Measurements from ENCODE around the gene C19orf12.
"Not testable (repeated sequence)": the region's sequence is repeated elsewhere in the genome, so short reads cannot be mapped to it uniquely, and the experiment has no call there.

C19orf12 gene

DNA sequence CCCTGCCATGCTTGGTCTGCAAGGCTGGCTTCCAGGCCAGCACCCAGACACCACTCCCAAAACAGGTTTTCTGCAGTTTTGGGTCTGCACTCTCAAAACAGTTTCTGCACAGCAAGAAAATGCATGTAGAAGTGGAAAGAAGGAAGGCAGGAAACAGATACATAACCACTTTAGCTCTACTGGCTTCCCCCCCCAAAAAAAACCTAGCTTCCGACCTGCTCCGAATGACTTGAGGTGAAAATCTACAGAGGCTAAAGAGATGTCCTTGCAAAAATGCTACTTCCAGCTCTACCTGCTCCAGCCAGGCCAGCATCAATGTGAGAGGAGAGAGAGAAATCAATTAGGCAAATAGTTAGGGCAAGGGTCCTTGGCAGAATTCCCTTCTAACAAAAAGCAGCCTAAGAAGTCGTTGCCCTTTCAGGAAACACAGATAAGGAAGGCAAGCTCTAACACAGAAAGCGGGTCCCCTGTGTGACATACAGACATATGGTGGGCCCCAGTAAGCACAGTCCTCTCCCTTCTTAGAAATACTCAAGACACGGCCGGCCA lies 3.4 kb downstream of the C19orf12 start:
- ChIA-PET CTCF (interaction anchor here (8.8 to 15.7 kb wide), 2 partner anchors 18 to 99 kb away, joined by 87 to 647 read pairs; partner anchors contain the start of gene POP4), POLR2A (no interaction called here)
- no peak for DNase-seq (ENCODE audit: low read depth, low spot score)
- H3K4me3 ChIP-seq (ENCODE audit: low read depth, low read length): no peak overlapping the region
- TF ChIP-seq, protein P1, sequence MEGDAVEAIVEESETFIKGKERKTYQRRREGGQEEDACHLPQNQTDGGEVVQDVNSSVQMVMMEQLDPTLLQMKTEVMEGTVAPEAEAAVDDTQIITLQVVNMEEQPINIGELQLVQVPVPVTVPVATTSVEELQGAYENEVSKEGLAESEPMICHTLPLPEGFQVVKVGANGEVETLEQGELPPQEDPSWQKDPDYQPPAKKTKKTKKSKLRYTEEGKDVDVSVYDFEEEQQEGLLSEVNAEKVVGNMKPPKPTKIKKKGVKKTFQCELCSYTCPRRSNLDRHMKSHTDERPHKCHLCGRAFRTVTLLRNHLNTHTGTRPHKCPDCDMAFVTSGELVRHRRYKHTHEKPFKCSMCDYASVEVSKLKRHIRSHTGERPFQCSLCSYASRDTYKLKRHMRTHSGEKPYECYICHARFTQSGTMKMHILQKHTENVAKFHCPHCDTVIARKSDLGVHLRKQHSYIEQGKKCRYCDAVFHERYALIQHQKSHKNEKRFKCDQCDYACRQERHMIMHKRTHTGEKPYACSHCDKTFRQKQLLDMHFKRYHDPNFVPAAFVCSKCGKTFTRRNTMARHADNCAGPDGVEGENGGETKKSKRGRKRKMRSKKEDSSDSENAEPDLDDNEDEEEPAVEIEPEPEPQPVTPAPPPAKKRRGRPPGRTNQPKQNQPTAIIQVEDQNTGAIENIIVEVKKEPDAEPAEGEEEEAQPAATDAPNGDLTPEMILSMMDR (IDR thresholded peaks at IDR 0.05; ENCODE audit: insufficient read depth, low read length, missing control alignments): no peak

GRCh38 chr19:29709440-29709798 lies 5.6 kb downstream of the C19orf12 start:
- CTCF ChIA-PET: interaction anchor here (2.0 to 15.7 kb wide), 2 partner anchors 16 to 97 kb away, joined by 10 to 647 read pairs; partner anchors contain the start of gene POP4

DNA sequence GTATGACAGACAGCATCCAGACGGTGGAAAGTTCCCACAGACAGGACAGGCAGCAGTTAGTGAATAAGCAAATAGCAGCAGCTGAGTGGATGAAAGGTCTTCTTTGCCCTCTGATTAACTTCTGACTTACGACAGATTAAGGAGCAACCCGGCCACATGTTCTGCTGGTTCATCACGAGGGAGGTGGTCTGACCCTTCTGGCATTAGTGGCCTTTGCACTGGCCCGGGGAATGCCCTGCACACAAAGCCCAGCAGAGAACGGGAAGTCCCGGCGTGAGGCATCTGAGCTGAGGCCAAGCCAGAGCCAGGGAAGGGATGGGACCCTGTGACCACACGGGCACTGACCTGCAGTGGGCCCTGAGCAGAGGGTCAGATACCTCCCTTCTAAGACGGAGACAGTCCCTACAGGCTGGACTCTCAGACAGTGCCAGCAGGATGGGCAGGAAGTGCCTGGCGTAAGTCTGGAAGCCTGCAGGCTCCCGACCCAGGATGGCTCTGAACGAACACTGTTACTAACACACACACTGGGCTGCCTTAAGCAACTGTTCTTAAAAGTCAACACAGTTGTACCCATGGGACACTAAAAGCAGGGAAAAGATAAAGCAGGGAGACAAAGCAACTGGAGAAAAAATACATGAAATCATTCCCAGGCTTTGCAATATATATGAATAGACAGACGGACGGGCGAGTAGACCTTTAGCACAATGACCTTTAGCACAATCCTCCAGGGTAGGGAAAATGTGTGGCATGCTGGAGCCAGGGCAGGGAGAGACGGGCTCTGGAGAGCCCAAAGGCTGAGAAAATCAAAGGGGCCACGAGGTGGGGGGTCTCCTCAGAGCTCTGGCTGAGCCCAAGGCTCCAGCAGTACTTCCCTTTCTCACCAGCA lies 6.3 kb downstream of the C19orf12 start:
- TF ChIP-seq, protein P1 (IDR thresholded peaks at IDR 0.05; ENCODE audit: insufficient read depth, low read length, missing control alignments): no peak
- ChIA-PET CTCF (interaction anchor here (2.0 to 15.7 kb wide), 3 partner anchors 7 to 96 kb away, joined by 10 to 647 read pairs (median 29); partner anchors contain the start of genes C19orf12 and POP4), POLR2A (no interaction called here)
- no peak overlapping the region for H3K4me3 ChIP-seq (ENCODE audit: low read depth, low read length)
- no peak for DNase-seq (ENCODE audit: low read depth, low spot score)

More at GRCh38 chr19:29709440-29709798, 5.6 kb downstream of the C19orf12 start:
- POLR2A ChIA-PET; DNase-seq (ENCODE audit: low read depth, low spot score); H3K4me3 ChIP-seq (ENCODE audit: low read depth, low read length): not testable (repeated sequence)

GRCh38 chr19:29706635-29707034 lies 8.4 kb downstream of the C19orf12 start:
- DNase-seq (ENCODE audit: low read depth, low spot score): no peak
- H3K4me3 ChIP-seq (ENCODE audit: low read depth, low read length): no peak overlapping the region
- ChIA-PET CTCF (interaction anchor here (1.8 to 15.7 kb wide), 3 partner anchors 9 to 94 kb away, joined by 11 to 647 read pairs (median 29); partner anchors contain the start of genes C19orf12 and POP4), POLR2A (no interaction called here)
- TF ChIP-seq, protein P1 (IDR thresholded peaks at IDR 0.05; ENCODE audit: insufficient read depth, low read length, missing control alignments): no peak

DNA sequence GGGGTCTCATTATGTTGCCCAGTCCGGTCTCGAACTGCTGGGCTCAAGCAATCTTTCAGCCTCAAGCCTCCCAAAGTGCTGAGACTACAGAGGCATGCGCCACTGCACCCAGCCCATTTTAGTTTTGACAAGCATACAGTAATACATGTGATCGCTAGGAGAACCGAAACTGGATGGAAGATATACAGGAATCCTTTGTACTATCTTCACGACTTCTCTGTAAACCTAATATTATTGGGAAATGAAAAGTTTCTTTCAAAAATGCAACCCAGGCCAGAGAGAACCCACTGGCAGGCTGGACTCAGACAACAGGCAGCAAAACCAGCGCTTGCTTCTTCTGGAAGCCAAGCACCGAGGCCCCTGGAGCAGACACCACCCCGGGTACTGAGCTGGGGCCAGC lies 9.4 kb downstream of the C19orf12 start:
- TF ChIP-seq, protein P1 (IDR thresholded peaks at IDR 0.05; ENCODE audit: insufficient read depth, low read length, missing control alignments): no peak
- POLR2A ChIA-PET: no interaction called here
- DNase-seq (ENCODE audit: low read depth, low spot score): no peak
- H3K4me3 ChIP-seq (ENCODE audit: low read depth, low read length): no peak overlapping the region
- CTCF ChIA-PET: interaction anchor here (1.8 to 15.7 kb wide), 3 partner anchors 10 to 93 kb away, joined by 11 to 647 read pairs (median 29); partner anchors contain the start of genes C19orf12 and POP4

DNA sequence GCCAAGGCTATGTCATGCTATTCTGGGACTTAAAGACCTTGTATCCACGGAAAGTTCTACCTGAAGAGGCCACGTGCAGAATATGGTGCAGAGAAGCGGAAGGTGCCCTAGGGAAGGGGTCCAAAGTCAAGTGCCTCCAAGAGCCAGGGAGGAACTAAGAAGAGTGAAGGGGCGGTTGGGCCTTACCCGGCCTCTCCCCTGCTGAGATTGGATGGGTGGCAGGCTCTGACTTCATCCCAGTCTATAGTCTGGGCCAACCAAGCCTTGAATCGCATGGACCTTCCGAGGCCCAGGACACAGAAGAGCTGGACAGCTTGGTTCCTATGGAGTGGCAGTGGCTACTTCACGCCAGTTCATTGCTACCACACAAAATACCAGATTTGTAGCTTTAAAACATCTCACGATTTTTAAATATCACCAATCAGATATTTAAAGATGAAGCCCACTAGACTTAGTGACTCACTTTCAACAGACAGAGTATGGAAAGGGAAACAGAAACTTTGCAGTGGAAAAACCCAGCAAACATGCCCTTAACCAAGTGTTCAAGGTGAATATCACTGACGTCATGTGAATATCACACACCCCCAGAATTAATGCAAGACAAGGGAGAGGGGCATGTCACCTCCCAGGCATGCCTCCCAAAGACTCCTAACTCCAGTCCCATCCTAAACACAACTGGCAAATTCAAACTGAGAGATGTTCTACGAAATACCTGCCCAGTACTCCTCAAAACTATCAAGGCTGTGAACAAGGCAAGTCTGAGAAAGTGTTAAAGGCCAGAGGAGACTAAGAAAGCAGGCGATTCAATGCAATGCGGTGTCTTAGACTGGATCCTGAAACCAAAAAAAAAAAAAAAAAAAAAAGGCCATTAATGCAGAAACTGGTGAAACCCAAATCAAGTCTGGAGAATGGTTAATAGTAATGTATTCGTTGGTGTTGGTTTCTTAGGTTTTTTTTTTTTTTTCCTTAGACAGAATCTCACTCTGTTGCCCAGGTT lies 10.2 kb downstream of the C19orf12 start:
- DNase-seq (ENCODE audit: low read depth, low spot score): no peak
- ChIA-PET POLR2A (no interaction called here), CTCF (interaction anchor here (0.5 to 15.7 kb wide), 4 partner anchors 9 to 92 kb away, joined by 3 to 647 read pairs (median 12); partner anchors contain the start of gene POP4)
- no peak overlapping the region for H3K4me3 ChIP-seq (ENCODE audit: low read depth, low read length)
- TF ChIP-seq, protein P1 (IDR thresholded peaks at IDR 0.05; ENCODE audit: insufficient read depth, low read length, missing control alignments): no peak
